HEK293 (cell line): ENCODE measurements around the gene LYPD6B.

Experiments
- MEIS1 ChIP-seq: sonication (generic); formaldehyde crosslinking; IDR thresholded peaks from 2 replicates; pipeline ENCODE4 v1.8.1; 2022; ENCODE audit warnings: missing genetic modification reagents, mild to moderate bottlenecking, borderline replicate concordance
- ZBTB1 ChIP-seq: fragments of 450-650 bp; formaldehyde crosslinking; IDR thresholded peaks from 2 replicates; pipeline ENCODE4 v1.5.1; 2016; ENCODE audit warnings: missing biosample characterization, missing genetic modification characterization
- ZBTB17 ChIP-seq: fragments of 450-650 bp; formaldehyde crosslinking; IDR thresholded peaks from 2 replicates; pipeline ENCODE4 v1.5.1; 2016; ENCODE audit warnings: missing biosample characterization, missing genetic modification characterization
- ZNF121 ChIP-seq: fragments of 450-650 bp; formaldehyde crosslinking; IDR thresholded peaks from 2 replicates; pipeline ENCODE4 v1.5.1; 2016; ENCODE audit warnings: missing biosample characterization, missing genetic modification characterization
- ZNF549 ChIP-seq: fragments of 450-650 bp; IDR thresholded peaks from 2 replicates; pipeline ENCODE4 v1.5.1; 2018; ENCODE audit warnings: missing biosample characterization, missing genetic modification characterization, mild to moderate bottlenecking, inconsistent platforms, moderate library complexity
- ZNF561 ChIP-seq: fragments of 450-650 bp; IDR thresholded peaks from 2 replicates; pipeline ENCODE4 v1.5.1; 2018; ENCODE audit warnings: missing biosample characterization, missing genetic modification characterization, borderline replicate concordance
- TF ChIP-seq, protein P1 (sequence below): fragments of 450-650 bp; IDR thresholded peaks from 2 replicates; pipeline ENCODE4 v1.5.1; 2018; ENCODE audit warnings: missing biosample characterization, mild to moderate bottlenecking, missing genetic modification characterization
- TF ChIP-seq, protein P2 (sequence below): fragments of 450-650 bp; formaldehyde crosslinking; IDR thresholded peaks from 2 replicates; pipeline ENCODE4 v1.5.1; 2016; ENCODE audit warnings: missing biosample characterization, missing genetic modification characterization
- TF ChIP-seq, protein P3 (sequence below): fragments of 450-650 bp; formaldehyde crosslinking; IDR thresholded peaks from 2 replicates; pipeline ENCODE4 v1.5.1; 2016; ENCODE audit warnings: missing biosample characterization, missing genetic modification characterization, low read depth

DNA sequence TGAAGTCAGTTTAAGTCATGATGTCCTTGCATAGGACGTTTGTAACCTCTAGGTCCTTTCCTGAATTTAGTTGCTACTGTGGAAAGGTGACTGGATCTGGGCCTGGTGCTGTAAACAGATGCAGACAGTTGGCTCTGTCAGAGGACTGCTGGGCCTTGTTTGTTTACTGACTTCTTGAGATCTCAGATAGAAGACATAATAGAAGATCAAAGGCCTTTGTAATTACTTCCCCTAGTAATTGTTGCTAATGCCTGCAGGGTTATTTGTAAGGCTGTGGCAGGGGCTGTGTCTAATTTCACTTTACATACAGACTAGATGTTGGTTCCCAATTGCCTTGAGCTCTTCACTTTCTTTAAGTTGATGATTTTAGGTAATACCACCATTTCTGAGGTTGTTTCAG lies 42.5 kb downstream of the LYPD6B start:
- TF ChIP-seq, protein P1, sequence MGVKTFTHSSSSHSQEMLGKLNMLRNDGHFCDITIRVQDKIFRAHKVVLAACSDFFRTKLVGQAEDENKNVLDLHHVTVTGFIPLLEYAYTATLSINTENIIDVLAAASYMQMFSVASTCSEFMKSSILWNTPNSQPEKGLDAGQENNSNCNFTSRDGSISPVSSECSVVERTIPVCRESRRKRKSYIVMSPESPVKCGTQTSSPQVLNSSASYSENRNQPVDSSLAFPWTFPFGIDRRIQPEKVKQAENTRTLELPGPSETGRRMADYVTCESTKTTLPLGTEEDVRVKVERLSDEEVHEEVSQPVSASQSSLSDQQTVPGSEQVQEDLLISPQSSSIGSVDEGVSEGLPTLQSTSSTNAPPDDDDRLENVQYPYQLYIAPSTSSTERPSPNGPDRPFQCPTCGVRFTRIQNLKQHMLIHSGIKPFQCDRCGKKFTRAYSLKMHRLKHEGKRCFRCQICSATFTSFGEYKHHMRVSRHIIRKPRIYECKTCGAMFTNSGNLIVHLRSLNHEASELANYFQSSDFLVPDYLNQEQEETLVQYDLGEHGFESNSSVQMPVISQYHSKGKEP (tag by site-specific recombination): no peak
- TF ChIP-seq ZBTB17: 0 out of 2 replicates have a peak, but pooled peaks have one; percentile 12
- TF ChIP-seq ZNF561 (tag by site-specific recombination): no peak
- TF ChIP-seq ZNF549 (tag by site-specific recombination): no peak
- TF ChIP-seq ZBTB1 (tag by site-specific recombination): no peak
- no peak for TF ChIP-seq MEIS1
- TF ChIP-seq, protein P2, sequence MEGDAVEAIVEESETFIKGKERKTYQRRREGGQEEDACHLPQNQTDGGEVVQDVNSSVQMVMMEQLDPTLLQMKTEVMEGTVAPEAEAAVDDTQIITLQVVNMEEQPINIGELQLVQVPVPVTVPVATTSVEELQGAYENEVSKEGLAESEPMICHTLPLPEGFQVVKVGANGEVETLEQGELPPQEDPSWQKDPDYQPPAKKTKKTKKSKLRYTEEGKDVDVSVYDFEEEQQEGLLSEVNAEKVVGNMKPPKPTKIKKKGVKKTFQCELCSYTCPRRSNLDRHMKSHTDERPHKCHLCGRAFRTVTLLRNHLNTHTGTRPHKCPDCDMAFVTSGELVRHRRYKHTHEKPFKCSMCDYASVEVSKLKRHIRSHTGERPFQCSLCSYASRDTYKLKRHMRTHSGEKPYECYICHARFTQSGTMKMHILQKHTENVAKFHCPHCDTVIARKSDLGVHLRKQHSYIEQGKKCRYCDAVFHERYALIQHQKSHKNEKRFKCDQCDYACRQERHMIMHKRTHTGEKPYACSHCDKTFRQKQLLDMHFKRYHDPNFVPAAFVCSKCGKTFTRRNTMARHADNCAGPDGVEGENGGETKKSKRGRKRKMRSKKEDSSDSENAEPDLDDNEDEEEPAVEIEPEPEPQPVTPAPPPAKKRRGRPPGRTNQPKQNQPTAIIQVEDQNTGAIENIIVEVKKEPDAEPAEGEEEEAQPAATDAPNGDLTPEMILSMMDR (tag by site-specific recombination): no peak
- no peak for TF ChIP-seq ZNF121 (tag by site-specific recombination)
- TF ChIP-seq, protein P3, sequence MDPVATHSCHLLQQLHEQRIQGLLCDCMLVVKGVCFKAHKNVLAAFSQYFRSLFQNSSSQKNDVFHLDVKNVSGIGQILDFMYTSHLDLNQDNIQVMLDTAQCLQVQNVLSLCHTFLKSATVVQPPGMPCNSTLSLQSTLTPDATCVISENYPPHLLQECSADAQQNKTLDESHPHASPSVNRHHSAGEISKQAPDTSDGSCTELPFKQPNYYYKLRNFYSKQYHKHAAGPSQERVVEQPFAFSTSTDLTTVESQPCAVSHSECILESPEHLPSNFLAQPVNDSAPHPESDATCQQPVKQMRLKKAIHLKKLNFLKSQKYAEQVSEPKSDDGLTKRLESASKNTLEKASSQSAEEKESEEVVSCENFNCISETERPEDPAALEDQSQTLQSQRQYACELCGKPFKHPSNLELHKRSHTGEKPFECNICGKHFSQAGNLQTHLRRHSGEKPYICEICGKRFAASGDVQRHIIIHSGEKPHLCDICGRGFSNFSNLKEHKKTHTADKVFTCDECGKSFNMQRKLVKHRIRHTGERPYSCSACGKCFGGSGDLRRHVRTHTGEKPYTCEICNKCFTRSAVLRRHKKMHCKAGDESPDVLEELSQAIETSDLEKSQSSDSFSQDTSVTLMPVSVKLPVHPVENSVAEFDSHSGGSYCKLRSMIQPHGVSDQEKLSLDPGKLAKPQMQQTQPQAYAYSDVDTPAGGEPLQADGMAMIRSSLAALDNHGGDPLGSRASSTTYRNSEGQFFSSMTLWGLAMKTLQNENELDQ (tag by site-specific recombination): no peak
